NCI-H82 treated with DMSO at 0.1 percent for 48 hours (cell line): ENCODE results near the gene MLIP.
"Not testable (repeated sequence)": the region's sequence is repeated elsewhere in the genome, so short reads cannot be mapped to it uniquely, and the experiment has no call there.

ENCODE experiments used
- DNase-seq: peaks from one replicate; lab custom pipeline; 2025; ENCODE audit not compliant: unreplicated experiment; lab: John Stamatoyannopoulos, UW

Gene MLIP

GRCh38 chr6:54111341-54112045 is at the start of gene MLIP:
TSS of gene MLIP (plus strand) at chr6:54111443. CDS start at chr6:54111480, 37 bp downstream.
- DNase-seq = no peak

DNA sequence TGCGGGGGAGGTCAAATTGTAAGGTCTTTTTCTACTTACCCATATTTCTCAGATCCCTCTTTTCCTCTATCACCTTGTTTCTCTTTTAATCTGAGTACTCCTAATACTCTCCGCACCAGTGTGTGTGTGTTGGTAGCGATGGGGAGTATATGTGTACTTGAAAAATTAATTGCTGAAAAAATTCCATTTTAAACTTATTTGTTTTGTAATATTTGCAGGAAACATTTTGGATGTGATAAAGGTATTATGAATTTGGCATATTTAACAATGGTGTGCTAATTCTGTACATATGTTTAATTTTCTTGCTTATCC is 48.1 kb upstream of the MLIP start:
- no peak for DNase-seq

DNA sequence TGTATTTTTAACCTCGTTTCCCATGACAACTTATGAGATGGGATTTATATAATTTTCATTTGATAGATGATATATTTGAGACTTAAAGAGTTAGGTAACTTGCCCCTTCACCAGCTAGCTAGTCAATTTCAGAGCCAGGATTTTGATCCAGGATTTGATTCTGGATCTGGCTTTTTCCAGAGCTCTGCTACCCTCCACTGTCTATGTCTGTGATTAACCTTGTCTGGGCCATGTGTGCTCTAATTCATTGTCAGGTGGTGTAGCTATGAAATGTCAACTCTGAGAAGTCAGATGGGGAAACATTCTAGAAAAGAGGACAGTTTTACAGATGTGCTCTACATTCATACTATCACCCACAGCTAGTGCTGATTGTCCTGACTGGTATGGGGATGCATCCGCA is 42.5 kb upstream of the MLIP start:
- DNase-seq = no peak

DNA sequence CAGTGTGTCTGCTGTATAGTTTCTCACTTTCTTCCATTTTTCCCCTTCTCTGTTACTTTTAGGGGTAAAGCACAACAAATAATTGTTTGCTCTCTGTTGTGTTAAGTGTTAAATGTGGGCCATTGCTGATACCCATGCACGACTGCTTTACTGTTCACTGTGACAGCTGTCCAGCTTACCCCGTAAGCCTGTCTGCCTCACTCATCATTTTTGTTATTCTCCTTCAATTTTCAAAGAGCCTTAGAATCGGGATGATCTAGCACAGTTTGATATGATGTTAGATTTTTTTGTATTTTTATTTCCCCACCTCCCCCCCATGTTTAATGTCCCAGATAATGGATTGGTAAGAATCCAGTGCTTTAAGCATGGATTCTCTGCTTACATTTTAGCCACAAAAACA is 41.2 kb upstream of the MLIP start:
- DNase-seq = no peak

- no peak for DNase-seq
Measured at GRCh38 chr6:54071821-54072340, 39.4 kb upstream of the MLIP start.

DNA sequence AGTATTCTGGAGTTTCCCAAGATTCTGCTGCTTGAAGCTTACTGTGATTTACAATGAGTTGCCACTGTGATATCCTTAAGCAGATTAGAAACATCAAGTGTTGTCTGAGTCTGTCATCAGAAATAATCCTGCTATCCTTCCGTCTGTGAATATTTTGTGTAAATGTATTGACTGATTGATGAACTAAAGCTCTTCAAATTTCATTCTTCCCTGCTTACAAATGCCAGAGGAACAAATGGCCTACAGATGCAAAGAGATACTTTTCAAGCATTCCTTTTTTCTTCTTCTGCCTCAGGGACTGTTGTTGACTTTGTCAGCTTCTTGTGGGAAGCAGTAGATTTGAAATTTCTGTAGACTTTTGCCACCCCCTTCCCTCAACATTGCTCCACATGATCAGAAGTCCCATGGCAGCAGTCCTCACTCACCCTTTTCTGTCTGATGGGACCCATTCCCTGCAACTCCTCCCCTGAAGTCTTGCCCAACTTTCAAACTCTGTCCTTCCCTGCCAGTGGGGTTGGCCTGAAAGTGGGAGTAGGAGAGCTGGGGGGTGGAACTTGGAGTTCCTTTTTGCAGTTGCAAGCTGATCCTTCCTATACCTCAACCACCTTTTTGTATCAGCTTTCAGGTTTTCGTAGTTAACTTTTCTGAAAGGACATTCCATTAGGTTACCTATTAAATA is 38.5 kb upstream of the MLIP start:
- DNase-seq = no peak

DNA sequence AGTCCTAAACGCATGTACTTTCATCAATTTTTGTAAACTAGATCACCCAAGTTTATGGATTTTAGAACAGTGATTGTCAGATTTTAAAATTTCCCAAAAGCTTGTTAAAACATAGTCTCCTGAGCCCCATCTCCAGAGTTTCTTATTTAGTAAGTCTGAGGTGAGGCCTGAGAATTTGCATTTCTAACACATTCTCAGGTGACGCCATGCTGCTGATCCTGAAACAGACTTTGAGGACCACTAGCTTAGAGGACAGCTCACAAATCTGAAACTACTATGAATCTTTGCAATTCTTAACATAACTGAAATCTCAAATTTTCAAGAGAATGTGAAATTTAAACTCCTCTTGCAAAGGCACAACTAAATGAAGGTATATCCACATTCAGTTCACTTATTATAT is 37.8 kb upstream of the MLIP start:
- no peak for DNase-seq

DNA sequence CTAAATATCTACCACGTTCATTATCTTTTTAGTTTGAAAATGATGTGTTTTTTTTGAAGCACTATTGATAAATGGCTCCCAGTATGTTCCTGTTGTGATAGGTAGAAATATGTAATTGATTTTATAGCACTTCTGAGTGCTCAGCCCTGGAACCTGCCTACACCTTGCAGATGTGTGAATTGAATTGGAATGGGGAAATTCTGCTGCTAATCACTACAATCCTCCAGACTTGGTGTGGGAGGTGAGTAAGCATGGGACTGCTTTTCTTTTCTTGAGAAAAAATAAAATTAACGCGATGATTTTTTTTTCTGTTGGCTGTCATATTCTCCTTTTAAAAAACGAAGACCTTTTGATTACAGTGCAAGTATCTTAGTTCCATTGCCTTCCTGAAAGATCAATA is 37.1 kb upstream of the MLIP start:
- DNase-seq = no peak

DNA sequence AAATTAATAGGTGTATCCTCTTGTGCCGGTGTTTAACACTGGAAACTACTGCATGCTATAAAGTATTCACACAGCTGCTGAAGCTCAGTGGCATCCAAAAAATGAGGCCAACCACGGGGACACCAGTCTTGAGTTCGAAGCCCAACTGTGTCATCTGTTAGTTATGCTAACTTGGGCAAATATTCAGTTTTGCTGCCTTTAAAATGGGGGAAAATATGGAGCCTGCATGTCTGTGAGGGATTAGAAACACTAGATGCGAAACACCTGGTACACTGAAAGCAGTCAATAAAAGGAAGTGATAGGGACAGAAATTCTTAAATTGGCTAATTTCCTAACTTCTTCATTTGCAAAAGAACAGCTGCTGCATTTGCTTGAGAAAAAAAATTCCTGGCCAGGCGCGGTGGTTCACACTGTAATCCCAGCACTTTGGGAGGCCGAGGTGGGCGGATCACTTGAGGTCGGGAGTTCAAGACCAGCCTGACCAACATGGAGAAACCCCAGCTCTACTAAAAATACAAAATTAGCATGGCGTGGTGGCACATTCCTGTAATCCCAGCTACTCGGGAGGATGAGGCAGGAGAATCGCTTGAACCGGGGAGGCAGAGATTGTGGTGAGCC is 36.6 kb upstream of the MLIP start:
- DNase-seq = no peak

GRCh38 chr6:54076159-54076789 is 35.0 kb upstream of the MLIP start:
- DNase-seq = no peak

GRCh38 chr6:54081499-54081898 is 29.7 kb upstream of the MLIP start:
- not testable (repeated sequence) for DNase-seq

GRCh38 chr6:54083287-54083686 is 28.0 kb upstream of the MLIP start:
- DNase-seq = no peak

DNA sequence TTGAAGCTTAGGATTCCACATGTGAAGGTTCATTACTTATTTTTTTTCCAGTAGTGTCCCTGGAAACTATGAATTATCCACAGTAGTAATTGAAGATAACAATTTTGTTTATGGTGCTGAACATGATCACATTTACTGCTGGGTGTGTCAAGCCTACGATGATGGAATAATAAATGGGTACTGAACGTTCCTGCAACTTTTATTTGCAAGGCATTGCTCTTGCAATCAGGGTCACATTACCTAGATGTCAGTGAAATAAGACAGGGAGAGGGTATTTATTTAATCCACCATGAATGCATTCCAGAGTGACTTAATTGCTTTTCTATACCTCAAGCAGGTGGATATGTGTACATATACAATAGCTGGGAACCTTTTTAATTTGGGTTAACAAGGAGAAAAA is 27.0 kb upstream of the MLIP start:
- DNase-seq = no peak

DNA sequence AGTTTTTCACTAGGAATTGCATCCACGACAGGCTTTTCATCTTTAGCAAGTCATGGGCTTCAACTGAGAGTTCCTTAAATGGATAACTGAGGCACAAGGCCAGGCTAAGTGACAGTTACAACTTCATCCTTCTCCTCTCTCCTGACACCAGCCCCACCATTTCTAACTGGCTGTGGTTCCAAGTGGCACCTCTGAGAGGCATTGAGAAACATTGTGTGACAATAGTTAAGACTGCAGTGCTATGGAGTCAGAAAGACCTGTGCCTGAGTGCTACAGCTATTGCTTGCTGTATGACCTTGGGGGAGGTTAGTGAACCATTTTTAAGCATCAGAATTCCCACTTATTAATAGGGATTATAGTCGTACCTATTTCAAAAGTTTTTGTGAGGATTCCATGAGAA is 26.2 kb upstream of the MLIP start:
- no peak for DNase-seq

GRCh38 chr6:54085541-54085940 is 25.7 kb upstream of the MLIP start:
- no peak for DNase-seq

DNA sequence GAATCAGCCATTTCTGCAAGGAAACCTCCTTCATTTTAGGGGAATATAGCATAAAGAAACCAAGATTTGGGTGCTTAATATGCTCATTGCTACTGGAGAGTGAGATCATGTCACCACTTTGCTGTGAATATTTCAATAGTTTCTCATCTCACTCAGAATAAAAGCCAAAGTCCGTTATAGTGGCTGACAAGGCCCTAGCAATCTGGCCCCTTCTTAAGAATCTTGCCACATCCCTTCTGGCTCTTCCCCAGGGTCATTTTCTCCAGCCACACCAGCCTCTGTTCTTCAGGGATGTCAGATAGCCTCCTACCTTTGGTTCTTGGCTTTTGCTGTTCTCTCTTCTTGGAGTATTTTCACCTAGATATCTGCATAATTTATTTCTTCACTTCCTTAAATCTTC is 24.8 kb upstream of the MLIP start:
- no peak for DNase-seq

DNA sequence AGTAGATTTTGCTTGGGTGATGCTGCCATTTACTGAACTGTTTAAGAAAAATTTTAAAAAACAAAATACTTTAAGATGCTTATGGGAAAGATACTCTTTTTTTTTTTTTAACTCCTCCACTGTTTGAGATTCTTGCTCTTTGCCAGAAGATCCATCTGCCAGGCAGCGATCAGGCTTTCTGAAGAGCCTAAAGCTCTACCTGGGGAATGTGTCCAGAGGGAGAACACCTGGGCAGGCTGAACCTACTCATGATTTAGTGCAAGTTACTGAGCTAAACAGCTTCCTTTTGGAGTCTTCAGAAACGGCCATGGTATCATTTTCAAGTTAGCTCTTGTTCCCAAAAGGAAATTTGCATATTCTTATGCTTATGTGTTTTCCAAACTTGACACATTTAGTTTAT is 23.5 kb upstream of the MLIP start:
- DNase-seq = no peak

GRCh38 chr6:54093326-54093948 is 17.8 kb upstream of the MLIP start:
- DNase-seq = no peak

DNA sequence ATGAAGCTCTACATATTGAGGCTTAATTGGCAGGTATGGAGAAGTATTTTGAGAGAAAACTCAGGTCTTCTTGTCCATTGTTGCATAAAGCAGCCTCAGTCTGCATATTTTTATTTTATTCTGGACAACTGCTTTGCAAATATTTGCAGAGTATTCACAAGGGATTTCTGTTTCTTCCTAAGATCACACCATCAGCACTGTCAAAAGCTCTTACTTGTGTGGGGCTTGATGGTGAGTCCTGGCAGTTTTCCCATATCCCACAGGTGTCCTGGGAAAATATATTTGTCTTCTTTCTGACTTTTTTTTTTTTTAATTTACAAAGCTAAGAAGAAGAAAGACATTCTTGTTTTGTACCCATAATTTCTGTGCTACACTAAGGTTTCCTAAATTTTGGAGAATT is 16.9 kb upstream of the MLIP start:
- no peak for DNase-seq

DNA sequence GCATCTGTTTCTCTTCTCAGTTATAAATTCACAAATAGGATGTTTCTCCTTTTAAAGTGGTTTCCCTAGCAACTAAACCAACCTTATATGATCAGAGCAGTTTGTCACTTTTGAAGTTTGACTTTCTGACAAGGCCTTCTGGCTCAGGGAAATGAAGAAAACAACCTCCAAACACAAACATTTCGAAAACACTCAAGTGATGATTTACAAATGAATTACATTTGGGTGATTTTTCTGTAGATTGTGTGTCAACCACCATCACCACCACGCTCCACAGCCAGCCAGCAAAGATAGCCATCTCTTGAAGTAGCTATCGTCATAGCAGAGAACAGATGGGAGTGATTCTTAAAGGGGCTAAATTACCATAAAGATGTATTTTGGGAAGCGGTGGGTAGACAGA is 16.5 kb upstream of the MLIP start:
- no peak for DNase-seq

GRCh38 chr6:54095723-54096122 is 15.5 kb upstream of the MLIP start:
- no peak for DNase-seq

DNA sequence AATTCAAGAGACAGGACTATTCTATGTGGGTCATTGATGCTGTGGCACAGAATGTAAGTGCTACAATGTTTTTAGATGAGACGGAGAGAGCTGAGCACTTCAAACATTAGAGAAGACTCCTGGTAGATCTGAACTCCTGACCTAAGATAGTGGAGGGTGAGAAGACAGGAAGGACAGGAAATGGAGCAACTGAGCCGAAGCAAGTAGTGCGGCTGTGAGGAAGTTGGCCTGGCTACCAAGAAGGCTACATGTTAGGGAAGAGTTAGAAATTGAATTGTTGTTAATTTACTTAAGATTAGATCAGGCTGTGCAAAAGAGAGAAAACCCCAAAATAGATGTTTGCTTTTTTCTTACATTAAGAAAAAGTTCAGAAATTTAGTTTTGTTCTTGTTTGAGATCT is 14.4 kb upstream of the MLIP start:
- DNase-seq = no peak
